H9 (cell line): Measurements from ENCODE around the gene SELENOS. TPM values are rescaled to one million over a fixed set of nuclear protein-coding genes. Genes with fewer than 3 reads are reported as not detected.

Experiments used
- DNase-seq: peaks from one replicate; pipeline ENCODE4 v3.0.0-alpha.2; 2017
- H2AFZ ChIP-seq: one replicate; pipeline ENCODE4 v1.6.1; 2013; ENCODE audit warnings: mild to moderate bottlenecking, low read length, control low read depth, moderate library complexity
- H2AK5ac ChIP-seq: 2 replicates; pipeline ENCODE4 v1.6.1; 2013; ENCODE audit warnings: low read length, control low read depth, mixed read lengths; ENCODE audit not compliant: insufficient read length
- H2BK120ac ChIP-seq: one replicate; pipeline ENCODE4 v1.6.1; 2013; ENCODE audit warnings: low read depth, mild to moderate bottlenecking, low read length, control low read depth, inconsistent platforms; ENCODE audit not compliant: poor library complexity, severe bottlenecking
- H2BK12ac ChIP-seq: 2 replicates; pipeline ENCODE4 v1.6.1; 2013; ENCODE audit warnings: low read length, control low read depth, mixed read lengths, low read depth; ENCODE audit not compliant: insufficient read length
- H2BK15ac ChIP-seq: 2 replicates; pipeline ENCODE4 v1.6.1; 2013; ENCODE audit warnings: low read depth, low read length, control low read depth
- H2BK20ac ChIP-seq: one replicate; pipeline ENCODE4 v1.6.1; 2013; ENCODE audit warnings: low read depth, mild to moderate bottlenecking, low read length, control low read depth, inconsistent platforms; ENCODE audit not compliant: poor library complexity, severe bottlenecking
- H2BK5ac ChIP-seq: 2 replicates; pipeline ENCODE4 v1.6.1; 2013; ENCODE audit warnings: low read length, control low read depth, mixed read lengths; ENCODE audit not compliant: insufficient read length
- H3K14ac ChIP-seq: 2 replicates; pipeline ENCODE4 v1.6.1; 2013; ENCODE audit warnings: low read length, control low read depth; ENCODE audit not compliant: insufficient read depth
- H3K18ac ChIP-seq: 2 replicates; pipeline ENCODE4 v1.6.1; 2013; ENCODE audit warnings: low read depth, mild to moderate bottlenecking, mixed read lengths, low read length, control low read depth; ENCODE audit not compliant: insufficient read length
- H3K23ac ChIP-seq: 2 replicates; pipeline ENCODE4 v1.6.1; 2013; ENCODE audit warnings: low read length, control low read depth, mixed read lengths, low read depth; ENCODE audit not compliant: insufficient read length
- H3K23me2 ChIP-seq: 2 replicates; pipeline ENCODE4 v1.6.1; 2013; ENCODE audit warnings: low read depth, mild to moderate bottlenecking, mixed read lengths, low read length, control low read depth; ENCODE audit not compliant: insufficient read length, poor library complexity, severe bottlenecking
- H3K27ac ChIP-seq: 2 replicates; pipeline ENCODE4 v1.5.1; 2013; ENCODE audit warnings: low read length, control low read depth, mixed read lengths, low read depth; ENCODE audit not compliant: insufficient read length
- H3K27me3 ChIP-seq: 2 replicates; pipeline ENCODE4 v1.6.1; 2013; ENCODE audit warnings: low read length, control low read depth, inconsistent platforms; ENCODE audit not compliant: insufficient read depth
- H3K4ac ChIP-seq: 2 replicates; pipeline ENCODE4 v1.6.1; 2013; ENCODE audit warnings: low read depth, mild to moderate bottlenecking, control low read depth, inconsistent platforms, low read length, moderate library complexity
- H3K4me1 ChIP-seq: 2 replicates; pipeline ENCODE4 v1.6.1; 2013; ENCODE audit warnings: low read length, control low read depth, inconsistent platforms; ENCODE audit not compliant: insufficient read depth
- H3K4me2 ChIP-seq: 2 replicates; pipeline ENCODE4 v1.6.1; 2013; ENCODE audit warnings: low read length, control low read depth, mixed read lengths; ENCODE audit not compliant: insufficient read length, insufficient read depth
- H3K56ac ChIP-seq: 2 replicates; pipeline ENCODE4 v1.6.1; 2013; ENCODE audit warnings: low read depth, mild to moderate bottlenecking, mixed read lengths, low read length, control low read depth; ENCODE audit not compliant: insufficient read length
- H3K79me1 ChIP-seq: 2 replicates; pipeline ENCODE4 v1.6.1; 2013; ENCODE audit warnings: low read depth, mild to moderate bottlenecking, moderate library complexity, low read length, control low read depth, inconsistent platforms; ENCODE audit not compliant: insufficient read depth, poor library complexity, severe bottlenecking
- H3K79me2 ChIP-seq: 2 replicates; pipeline ENCODE4 v1.6.1; 2013; ENCODE audit warnings: low read length, control low read depth, inconsistent platforms; ENCODE audit not compliant: insufficient read depth
- H3K9ac ChIP-seq: 2 replicates; pipeline ENCODE4 v1.6.1; 2013; ENCODE audit warnings: low read length, control low read depth, mixed read lengths; ENCODE audit not compliant: insufficient read length; ENCODE audit errors: extremely low read depth
- H3K9me3 ChIP-seq: one replicate; pipeline ENCODE4 v1.6.1; 2013; ENCODE audit warnings: low read depth, low read length, inconsistent platforms; ENCODE audit not compliant: control insufficient read depth
- H3T11ph ChIP-seq: one replicate; pipeline ENCODE4 v1.6.1; 2013; ENCODE audit warnings: mild to moderate bottlenecking, low read length, control low read depth, inconsistent platforms
- H4K20me1 ChIP-seq: one replicate; pipeline ENCODE4 v1.6.1; 2013; ENCODE audit not compliant: control insufficient read depth, insufficient read length, insufficient read depth
- H4K5ac ChIP-seq: 2 replicates; pipeline ENCODE4 v1.6.1; 2013; ENCODE audit warnings: low read depth, mild to moderate bottlenecking, mixed read lengths, low read length, control low read depth; ENCODE audit not compliant: insufficient read length
- H4K8ac ChIP-seq: replicated peaks from 2 replicates; pipeline ENCODE4 v1.6.1; 2013; ENCODE audit warnings: low read length, control low read depth, mixed read lengths, low read depth; ENCODE audit not compliant: insufficient read length
- H4K91ac ChIP-seq: 2 replicates; pipeline ENCODE4 v1.6.1; 2013; ENCODE audit warnings: low read depth, mild to moderate bottlenecking, moderate library complexity, mixed read lengths, low read length, control low read depth; ENCODE audit not compliant: insufficient read length
- H3K27ac Mint-ChIP-seq, 3 experiments: 2 replicates in 2 of 3; 3 replicates in 1 of 3; pipeline ENCODE4 v1.8.0; 2020 to 2021; ENCODE audit warnings: mixed read lengths in 3 of 3, mild to moderate bottlenecking in 1 of 3, moderate library complexity in 1 of 3
- H3K27me3 Mint-ChIP-seq: 2 replicates; pipeline ENCODE4 v1.8.0; 2021; ENCODE audit warnings: low read depth, mild to moderate bottlenecking, moderate library complexity, mixed read lengths
- H3K36me3 Mint-ChIP-seq, 3 experiments: 2 replicates in 2 of 3; 3 replicates in 1 of 3; pipeline ENCODE4 v1.8.0; 2020 to 2021; ENCODE audit warnings: low read depth in 3 of 3, mixed read lengths in 3 of 3; ENCODE audit not compliant: insufficient read depth in 1 of 3
- H3K4me1 Mint-ChIP-seq, 2 experiments: 2 replicates each; pipeline ENCODE4 v1.8.0; 2020; ENCODE audit warnings: mixed read lengths in 2 of 2
- H3K4me3 Mint-ChIP-seq, 2 experiments: 2 replicates in 1 of 2; 3 replicates in 1 of 2; pipeline ENCODE4 v1.8.0; 2020 to 2021; ENCODE audit warnings: mild to moderate bottlenecking in 2 of 2, mixed read lengths in 2 of 2, moderate library complexity in 1 of 2
- H3K9me3 Mint-ChIP-seq, 2 experiments: 2 replicates in 1 of 2; 3 replicates in 1 of 2; pipeline ENCODE4 v1.8.0; 2020; ENCODE audit warnings: mild to moderate bottlenecking in 2 of 2, mixed read lengths in 2 of 2, moderate library complexity in 1 of 2
- WGBS: extraction: QIAGEN DNeasy Blood & Tissue Kit; methylation state at CpG from one replicate; pipeline ENCODE4 v1.1.7; 2013; ENCODE audit warnings: missing lambda C conversion rate, low lambda C conversion rate, mixed read lengths; ENCODE audit not compliant: insufficient read length; ENCODE audit errors: extremely low coverage; 5-methylcytosine and 5-hydroxymethylcytosine counted together
- total RNA-seq: library from RNA; stranded (reverse); gene quantifications from 2 replicates; pipeline ENCODE4 v1.2.1, GENCODE V29; 2021
- TF ChIP-seq, protein P1 (sequence below): fragments of 200-600 bp; sonication (generic); conservative IDR thresholded peaks from 3 replicates; pipeline ENCODE4 v1.8.0; 2021; ENCODE audit warnings: antibody characterized with exemption, mild to moderate bottlenecking

Gene SELENOS
- total RNA-seq, 1 experiment from 2014 or later, result 57.7 TPM

DNA sequence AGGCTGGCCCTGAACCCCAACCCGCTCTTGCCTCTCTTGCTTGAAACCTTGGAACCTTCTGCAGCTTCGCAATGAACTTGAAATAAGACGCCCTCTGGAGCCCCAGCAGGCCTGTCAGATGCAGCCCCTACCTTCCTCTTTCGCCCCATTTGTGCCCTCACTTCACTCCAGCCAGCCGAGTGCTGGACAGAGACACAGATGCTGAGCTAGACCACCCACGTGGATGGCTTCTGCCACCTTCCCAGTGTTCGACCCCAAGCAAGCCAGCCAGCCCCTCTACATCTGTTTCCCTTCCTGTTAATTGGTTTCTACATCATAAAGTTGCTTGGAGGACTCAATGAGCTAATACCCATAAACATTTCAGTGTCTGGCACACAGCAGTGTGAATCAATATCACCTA lies 41.6 kb upstream of the SELENOS start:
- no peak overlapping the region for H3K27ac ChIP-seq
- no peak overlapping the region for H2BK120ac ChIP-seq
- Mint-ChIP-seq H3K27ac (no peak overlapping the region), H3K4me3 (no peak overlapping the region), H3K36me3 (no peaks in the 10 kb centered on the region), H3K27me3 (peaks cover 30% of the 10 kb centered on the region), H3K9me3 (no peaks in the 10 kb centered on the region), H3K4me1 (peaks cover 4 to 8% of the 10 kb centered on the region in 2 experiments)
- TF ChIP-seq, protein P1, sequence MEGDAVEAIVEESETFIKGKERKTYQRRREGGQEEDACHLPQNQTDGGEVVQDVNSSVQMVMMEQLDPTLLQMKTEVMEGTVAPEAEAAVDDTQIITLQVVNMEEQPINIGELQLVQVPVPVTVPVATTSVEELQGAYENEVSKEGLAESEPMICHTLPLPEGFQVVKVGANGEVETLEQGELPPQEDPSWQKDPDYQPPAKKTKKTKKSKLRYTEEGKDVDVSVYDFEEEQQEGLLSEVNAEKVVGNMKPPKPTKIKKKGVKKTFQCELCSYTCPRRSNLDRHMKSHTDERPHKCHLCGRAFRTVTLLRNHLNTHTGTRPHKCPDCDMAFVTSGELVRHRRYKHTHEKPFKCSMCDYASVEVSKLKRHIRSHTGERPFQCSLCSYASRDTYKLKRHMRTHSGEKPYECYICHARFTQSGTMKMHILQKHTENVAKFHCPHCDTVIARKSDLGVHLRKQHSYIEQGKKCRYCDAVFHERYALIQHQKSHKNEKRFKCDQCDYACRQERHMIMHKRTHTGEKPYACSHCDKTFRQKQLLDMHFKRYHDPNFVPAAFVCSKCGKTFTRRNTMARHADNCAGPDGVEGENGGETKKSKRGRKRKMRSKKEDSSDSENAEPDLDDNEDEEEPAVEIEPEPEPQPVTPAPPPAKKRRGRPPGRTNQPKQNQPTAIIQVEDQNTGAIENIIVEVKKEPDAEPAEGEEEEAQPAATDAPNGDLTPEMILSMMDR, result no peak
- H2AK5ac ChIP-seq, result no peak overlapping the region
- H3K4ac ChIP-seq, result no peak overlapping the region
- no peaks in the 10 kb centered on the region for H4K20me1 ChIP-seq
- no peak overlapping the region for H3T11ph ChIP-seq
- H4K8ac ChIP-seq, result no peak overlapping the region
- no peak for DNase-seq
- no peak overlapping the region for H4K5ac ChIP-seq
- no peak overlapping the region for H3K23ac ChIP-seq
- no peak overlapping the region for H2AFZ ChIP-seq
- no peak overlapping the region for H2BK12ac ChIP-seq
- no peaks in the 10 kb centered on the region for H3K4me1 ChIP-seq
- H2BK5ac ChIP-seq, result no peak overlapping the region
- no peak overlapping the region for H2BK15ac ChIP-seq
- no peak overlapping the region for H4K91ac ChIP-seq
- H3K79me2 ChIP-seq, result no peaks in the 10 kb centered on the region
- no peaks in the 10 kb centered on the region for H3K23me2 ChIP-seq
- H3K18ac ChIP-seq, result no peak overlapping the region
- no peak overlapping the region for H2BK20ac ChIP-seq
- no peak overlapping the region for H3K56ac ChIP-seq
- H3K14ac ChIP-seq, result no peak overlapping the region
- no peaks in the 10 kb centered on the region for H3K79me1 ChIP-seq
- no CpG with 5 or more reads among the region's 7 CpGs for WGBS
- no peak overlapping the region for H3K9ac ChIP-seq
- no peaks in the 10 kb centered on the region for H3K27me3 ChIP-seq
- H3K4me2 ChIP-seq, result no peak overlapping the region
- H3K9me3 ChIP-seq, result no peaks in the 10 kb centered on the region
